PC-3 (cell line): ENCODE data around the gene FOXN3. TPM values are rescaled to one million over a fixed set of nuclear protein-coding genes. Genes with fewer than 3 reads are reported as not detected.

ENCODE experiments used
- ATAC-seq: fragments of 200-7000 bp; cut with Tn5 transposase; 2 replicates; pipeline ENCODE4 v1.9.1; 2020; ENCODE audit warnings: mild to moderate bottlenecking, moderate library complexity
- BruUV-seq: library from RNA; stranded (reverse); fragments of 400-500 nt; replicated peaks from 2 replicates; lab custom pipeline; 2021; lab: Mats Ljungman, UMichigan
- CTCF ChIA-PET: fragments of 300-600 bp; sonication (Branson Sonifier 250); formaldehyde crosslinking; loops from one replicate; lab custom pipeline; 2022; ENCODE audit warnings: antibody characterized with exemption; lab: Charles Lee
- POLR2A ChIA-PET: fragments of 300-600 bp; sonication (Branson Sonifier 250); formaldehyde crosslinking; loops from one replicate; lab custom pipeline; 2022; ENCODE audit warnings: antibody characterized with exemption; ENCODE audit not compliant: unreplicated experiment; lab: Charles Lee
- DNase-seq: peaks from one replicate; pipeline ENCODE4 v3.0.0-alpha.2; 2015
- H2AFZ ChIP-seq: fragments of 300-600 bp; sonication (generic); 2 replicates; pipeline ENCODE4 v1.6.0; 2016; ENCODE audit warnings: antibody characterized with exemption, low read length
- H3F3A ChIP-seq: fragments of 300-600 bp; sonication (generic); one replicate; pipeline ENCODE4 v1.6.0; 2017; ENCODE audit warnings: antibody characterized with exemption, low read length, control low read depth, mild to moderate bottlenecking; ENCODE audit not compliant: unreplicated experiment
- H3K27ac ChIP-seq: fragments of 300-600 bp; sonication (generic); 2 replicates; pipeline ENCODE4 v1.5.1; 2016; ENCODE audit warnings: mild to moderate bottlenecking, low read length
- H3K27me3 ChIP-seq: fragments of 300-600 bp; sonication (generic); 2 replicates; pipeline ENCODE4 v1.6.1; 2016; ENCODE audit warnings: low read length, mixed read lengths
- H3K36me3 ChIP-seq: fragments of 300-600 bp; sonication (generic); 2 replicates; pipeline ENCODE4 v1.6.1; 2016; ENCODE audit warnings: low read depth, mixed run types, low read length, mixed read lengths
- H3K4me1 ChIP-seq: fragments of 300-600 bp; sonication (generic); 2 replicates; pipeline ENCODE4 v1.5.1; 2016; ENCODE audit warnings: low read length; ENCODE audit not compliant: insufficient read depth
- H3K4me2 ChIP-seq: fragments of 300-600 bp; sonication (generic); 2 replicates; pipeline ENCODE4 v1.6.0; 2016; ENCODE audit warnings: low read length
- H3K4me3 ChIP-seq: fragments of 300-600 bp; sonication (generic); 2 replicates; pipeline ENCODE4 v1.5.1; 2016; ENCODE audit warnings: mild to moderate bottlenecking, low read length, mixed read lengths
- H3K79me2 ChIP-seq: fragments of 300-600 bp; sonication (generic); 2 replicates; pipeline ENCODE4 v1.6.1; 2017; ENCODE audit warnings: low read length, mixed read lengths
- H3K9ac ChIP-seq: fragments of 300-600 bp; sonication (generic); 2 replicates; pipeline ENCODE4 v1.6.0; 2016; ENCODE audit warnings: mild to moderate bottlenecking, low read length
- H3K9me2 ChIP-seq: fragments of 300-600 bp; sonication (generic); replicated peaks from 2 replicates; pipeline ENCODE4 v1.6.1; 2016; ENCODE audit warnings: mixed run types, low read length, mixed read lengths
- H3K9me3 ChIP-seq: fragments of 300-600 bp; sonication (generic); 2 replicates; pipeline ENCODE4 v1.6.1; 2016; ENCODE audit warnings: low read length, mixed read lengths
- H4K20me1 ChIP-seq: fragments of 300-600 bp; sonication (generic); 2 replicates; pipeline ENCODE4 v1.6.1; 2016; ENCODE audit warnings: low read length, mixed read lengths
- CTCF ChIP-seq: fragments of 300-600 bp; sonication (generic); conservative IDR thresholded peaks from 2 replicates; pipeline ENCODE4 v1.5.1; 2017; ENCODE audit warnings: antibody characterized with exemption, low read depth, mild to moderate bottlenecking, low read length
- EZH2 ChIP-seq: fragments of 300-600 bp; sonication (generic); IDR thresholded peaks from one replicate; pipeline ENCODE4 v1.6.1; 2017; ENCODE audit warnings: antibody characterized with exemption, mild to moderate bottlenecking, low read length; ENCODE audit not compliant: unreplicated experiment
- EZH2phosphoT487 ChIP-seq: fragments of 300-600 bp; sonication (generic); IDR thresholded peaks from 2 replicates; pipeline ENCODE4 v1.6.1; 2018; ENCODE audit warnings: mild to moderate bottlenecking, antibody characterized with exemption, low read length, borderline replicate concordance
- intact Hi-C: fragments of 100-400 bp; cut with micrococcal nuclease; formaldehyde crosslinking; loops from 2 replicates; pipeline ENCODE4 v1.9.0; 2023
- total RNA-seq: library from RNA; depleted of rRNA; stranded (reverse); fragments of >200 nt; gene quantifications from 2 replicates; pipeline ENCODE4 v1.2.3, GENCODE V29; 2014

The FOXN3 gene
- total RNA-seq, 1 experiment from 2014 or later: 13.3 TPM

GRCh38 chr14:89284333-89285058 is 132.5 kb downstream of the FOXN3 start:
- no peaks in the 10 kb centered on the region for H4K20me1 ChIP-seq
- H2AFZ ChIP-seq: no peak overlapping the region
- TF ChIP-seq EZH2phosphoT487 (no peak), EZH2 (no peak), CTCF (no peak)
- H3K9me2 ChIP-seq: no peaks in the 10 kb centered on the region
- no peaks in the 10 kb centered on the region for H3K79me2 ChIP-seq
- CTCF ChIA-PET: no interaction called here
- no peaks in the 10 kb centered on the region for H3F3A ChIP-seq
- DNase-seq (no peak), ATAC-seq (no peak)
- H3K27me3 ChIP-seq: no peaks in the 10 kb centered on the region
- H3K36me3 ChIP-seq: no peaks in the 10 kb centered on the region
- POLR2A ChIA-PET: no interaction called here
- BruUV-seq: no TSS peak
- no peak overlapping the region for H3K4me3 ChIP-seq
- H3K4me2 ChIP-seq: no peak overlapping the region
- H3K9ac ChIP-seq: no peak overlapping the region
- no peak overlapping the region for H3K27ac ChIP-seq
- intact Hi-C loops: no loop called here
- no peaks in the 10 kb centered on the region for H3K4me1 ChIP-seq
- no peaks in the 10 kb centered on the region for H3K9me3 ChIP-seq

- no peak for ATAC-seq
- no peaks in the 10 kb centered on the region for H3K36me3 ChIP-seq
- no peak for DNase-seq
- H3K4me1 ChIP-seq: no peaks in the 10 kb centered on the region
- no TSS peak for BruUV-seq
- H4K20me1 ChIP-seq: no peaks in the 10 kb centered on the region
- CTCF ChIA-PET: no interaction called here
- no peak overlapping the region for H3K4me2 ChIP-seq
- H3K79me2 ChIP-seq: no peaks in the 10 kb centered on the region
- intact Hi-C loops: no loop called here
- no peaks in the 10 kb centered on the region for H3K9me2 ChIP-seq
- no peak overlapping the region for H3K27ac ChIP-seq
- H2AFZ ChIP-seq: no peak overlapping the region
- H3K9ac ChIP-seq: no peak overlapping the region
- H3K4me3 ChIP-seq: no peak overlapping the region
- no peak for TF ChIP-seq CTCF
- TF ChIP-seq EZH2phosphoT487: no peak
- no peak for TF ChIP-seq EZH2
- POLR2A ChIA-PET: no interaction called here
- H3K27me3 ChIP-seq: no peaks in the 10 kb centered on the region
- no peaks in the 10 kb centered on the region for H3F3A ChIP-seq
- H3K9me3 ChIP-seq: no peaks in the 10 kb centered on the region
Measured at GRCh38 chr14:89283327-89284060, 133.5 kb downstream of the FOXN3 start.

- no peak overlapping the region for H3K4me2 ChIP-seq
- H2AFZ ChIP-seq: no peak overlapping the region
- H3K79me2 ChIP-seq: no peaks in the 10 kb centered on the region
- DNase-seq: no peak
- intact Hi-C loops: no loop called here
- no peaks in the 10 kb centered on the region for H3K27me3 ChIP-seq
- no peaks in the 10 kb centered on the region for H3K36me3 ChIP-seq
- H4K20me1 ChIP-seq: no peaks in the 10 kb centered on the region
- H3K9me3 ChIP-seq: no peaks in the 10 kb centered on the region
- H3K4me3 ChIP-seq: no peak overlapping the region
- no peaks in the 10 kb centered on the region for H3K4me1 ChIP-seq
- H3K27ac ChIP-seq: no peak overlapping the region
- no TSS peak for BruUV-seq
- no peaks in the 10 kb centered on the region for H3F3A ChIP-seq
- H3K9ac ChIP-seq: no peak overlapping the region
- ChIA-PET CTCF (no interaction called here), POLR2A (no interaction called here)
- no peak for ATAC-seq
- no peaks in the 10 kb centered on the region for H3K9me2 ChIP-seq
- TF ChIP-seq EZH2: no peak
- TF ChIP-seq EZH2phosphoT487: no peak
- TF ChIP-seq CTCF: no peak
Measured at GRCh38 chr14:89282191-89282590, 134.8 kb downstream of the FOXN3 start.
